ENCODE data around the gene LECT2. TPM values are rescaled to one million over a fixed set of nuclear protein-coding genes. Genes with fewer than 3 reads are reported as not detected.

The LECT2 gene
- not detected for polyA plus RNA-seq (ENCODE audit: low read depth in 6 of 6)

DNA sequence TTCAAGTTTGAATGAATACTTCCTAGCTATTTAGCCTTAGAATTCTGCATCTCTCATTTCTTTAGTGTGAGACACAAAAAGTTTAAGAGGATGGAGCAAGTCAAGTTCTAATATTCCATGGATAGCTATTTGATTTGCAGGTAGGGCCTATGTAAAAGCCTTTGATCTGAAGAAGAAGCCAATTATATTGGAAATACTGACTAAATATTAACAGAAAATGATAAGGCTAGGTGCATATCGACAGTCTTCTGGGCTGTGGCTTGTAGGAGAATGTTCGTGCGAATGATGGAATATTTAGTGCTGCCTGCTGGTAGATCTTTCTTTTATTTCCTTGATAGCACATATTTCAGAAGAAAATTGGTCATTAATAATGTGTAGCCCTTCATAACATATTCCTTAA lies at the start of gene LECT2:
Gene LECT2 (minus strand): TSS at position 85 of the 400 bp plus-strand sequence. CDS start 150 bp downstream, outside the sequence.
- no peak within 1 kb of the TSS for H3K4me3 Mint-ChIP-seq
- H3K27ac Mint-ChIP-seq, result no peak within 1 kb of the TSS

DNA sequence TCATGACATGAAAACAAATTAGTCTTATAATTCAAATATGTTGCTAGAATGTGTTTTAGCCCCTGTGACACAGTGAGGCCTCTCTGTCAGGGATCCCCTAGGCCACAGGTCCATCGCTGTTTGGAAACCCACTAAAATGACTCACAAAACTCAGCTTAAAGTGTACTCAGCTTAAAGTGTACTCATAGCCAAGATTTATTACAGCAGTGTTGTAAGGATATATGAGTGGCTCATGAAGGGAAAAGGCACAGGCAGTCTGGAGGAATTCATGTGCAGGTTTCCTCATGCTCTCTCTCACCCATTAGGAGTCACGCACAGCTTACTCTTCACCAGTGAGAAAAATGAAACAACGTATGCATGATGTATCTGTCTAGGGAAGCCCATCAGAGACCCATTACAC lies 49.7 kb upstream of the LECT2 start:
- DNase-seq, result no peak
- ATAC-seq (ENCODE audit: low read depth in 2 of 2), result no peak

More for the DNA sequence above, at the start of gene LECT2:
- H3K27me3 Mint-ChIP-seq, result peaks cover 8 to 34% (median 20%) of the 10 kb centered on the region in 3 donors
- no peak for ATAC-seq (ENCODE audit: low read depth in 2 of 2)
- no peaks in the 10 kb centered on the region for H3K36me3 Mint-ChIP-seq
- no peak for DNase-seq
- H3K4me1 Mint-ChIP-seq, result no peaks in the 10 kb centered on the region
- peaks cover 0 to 7% (median 0%) of the 10 kb centered on the region in 7 donors for H3K9me3 Mint-ChIP-seq

DNA sequence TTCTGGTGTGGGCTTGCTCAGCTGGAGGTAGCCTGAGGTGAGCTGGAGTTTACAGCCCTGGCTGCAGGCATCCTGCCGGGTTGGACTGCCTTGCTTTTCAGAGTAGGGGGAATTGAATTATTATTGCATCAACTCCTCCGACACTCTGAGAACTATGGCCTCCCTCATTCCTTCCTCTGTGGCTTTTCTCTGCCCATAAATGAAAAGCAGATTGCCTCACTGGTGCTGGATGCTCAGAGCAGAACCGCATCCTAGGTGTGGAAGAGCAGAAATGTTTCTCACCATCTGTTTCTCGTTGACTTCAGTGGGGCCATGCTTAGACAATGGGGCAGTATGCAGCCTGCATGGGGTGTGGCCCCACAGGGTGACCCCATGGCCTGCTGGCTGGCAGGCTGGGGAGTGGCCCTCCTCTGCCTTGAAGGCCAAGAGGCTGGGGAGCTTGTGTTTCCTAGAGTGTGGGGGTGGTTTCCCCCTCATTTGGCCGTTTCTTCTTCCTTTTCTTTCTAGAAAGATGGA lies 46.7 kb upstream of the LECT2 start:
- Mint-ChIP-seq H3K4me1 (no peaks in the 10 kb centered on the region), H3K9me3 (peaks cover 0 to 2% (median 0%) of the 10 kb centered on the region in 7 donors), H3K4me3 (no peak overlapping the region), H3K27me3 (peaks cover 22 to 27% (median 22%) of the 10 kb centered on the region in 3 donors), H3K27ac (no peak overlapping the region), H3K36me3 (no peaks in the 10 kb centered on the region)
- ATAC-seq (ENCODE audit: low read depth in 2 of 2), result no peak
- DNase-seq, result no peak

More for the DNA sequence above, 49.7 kb upstream of the LECT2 start:
- Mint-ChIP-seq H3K4me1 (no peaks in the 10 kb centered on the region), H3K9me3 (peaks cover 0 to 2% (median 0%) of the 10 kb centered on the region in 7 donors), H3K4me3 (no peak overlapping the region), H3K27me3 (peaks cover 14 to 26% (median 14%) of the 10 kb centered on the region in 3 donors), H3K36me3 (no peaks in the 10 kb centered on the region), H3K27ac (no peak overlapping the region)

DNA sequence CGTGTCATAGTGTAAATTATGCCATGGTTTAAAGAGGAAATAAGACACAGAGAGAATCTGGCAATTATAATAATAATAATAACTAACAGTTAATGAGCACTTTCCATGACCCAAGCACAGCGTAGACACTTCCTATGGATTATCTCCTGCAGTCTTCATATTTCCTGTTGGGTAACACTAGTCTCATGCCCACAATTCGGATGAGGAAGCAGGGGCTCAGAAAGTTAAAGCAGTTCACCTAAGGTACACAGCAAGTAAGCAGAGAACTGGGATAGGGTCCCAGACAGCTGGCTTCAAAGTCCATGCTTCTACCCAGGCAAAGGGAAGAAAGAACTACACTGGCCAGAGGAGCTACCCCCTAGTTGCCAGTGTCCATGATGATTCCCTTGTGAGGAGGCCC lies 46.1 kb upstream of the LECT2 start:
- no peak for DNase-seq
- Mint-ChIP-seq H3K4me1 (no peaks in the 10 kb centered on the region), H3K36me3 (no peaks in the 10 kb centered on the region), H3K4me3 (no peak overlapping the region), H3K27me3 (peaks cover 25 to 27% (median 26%) of the 10 kb centered on the region in 3 donors), H3K27ac (no peak overlapping the region), H3K9me3 (no peaks in the 10 kb centered on the region)
- no peak for ATAC-seq (ENCODE audit: low read depth in 2 of 2)

DNA sequence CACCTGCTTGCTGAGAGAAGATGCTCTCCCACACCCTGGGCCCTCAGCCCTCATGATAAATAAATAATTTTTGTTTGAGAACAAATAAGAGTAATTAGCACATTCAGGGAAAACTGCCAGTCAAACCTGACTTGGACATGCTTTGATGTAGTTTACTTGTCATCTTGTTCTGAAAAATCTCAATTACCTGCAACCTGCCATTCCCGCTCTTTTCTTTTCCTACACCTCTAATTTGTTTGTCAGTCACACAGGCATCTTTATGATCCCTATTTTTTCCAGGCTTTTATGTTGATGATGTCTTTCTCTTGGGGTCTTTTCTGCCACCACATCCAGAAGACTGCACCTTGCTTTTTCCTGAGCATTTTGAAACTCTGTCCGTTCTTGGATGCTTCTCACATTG lies 45.4 kb upstream of the LECT2 start:
- DNase-seq, result no peak
- Mint-ChIP-seq H3K27me3 (peaks cover 25 to 27% (median 26%) of the 10 kb centered on the region in 3 donors), H3K9me3 (peaks cover 0 to 4% (median 0%) of the 10 kb centered on the region in 7 donors), H3K4me1 (no peaks in the 10 kb centered on the region), H3K4me3 (no peak overlapping the region), H3K27ac (no peak overlapping the region), H3K36me3 (no peaks in the 10 kb centered on the region)
- ATAC-seq (ENCODE audit: low read depth in 2 of 2), result no peak

DNA sequence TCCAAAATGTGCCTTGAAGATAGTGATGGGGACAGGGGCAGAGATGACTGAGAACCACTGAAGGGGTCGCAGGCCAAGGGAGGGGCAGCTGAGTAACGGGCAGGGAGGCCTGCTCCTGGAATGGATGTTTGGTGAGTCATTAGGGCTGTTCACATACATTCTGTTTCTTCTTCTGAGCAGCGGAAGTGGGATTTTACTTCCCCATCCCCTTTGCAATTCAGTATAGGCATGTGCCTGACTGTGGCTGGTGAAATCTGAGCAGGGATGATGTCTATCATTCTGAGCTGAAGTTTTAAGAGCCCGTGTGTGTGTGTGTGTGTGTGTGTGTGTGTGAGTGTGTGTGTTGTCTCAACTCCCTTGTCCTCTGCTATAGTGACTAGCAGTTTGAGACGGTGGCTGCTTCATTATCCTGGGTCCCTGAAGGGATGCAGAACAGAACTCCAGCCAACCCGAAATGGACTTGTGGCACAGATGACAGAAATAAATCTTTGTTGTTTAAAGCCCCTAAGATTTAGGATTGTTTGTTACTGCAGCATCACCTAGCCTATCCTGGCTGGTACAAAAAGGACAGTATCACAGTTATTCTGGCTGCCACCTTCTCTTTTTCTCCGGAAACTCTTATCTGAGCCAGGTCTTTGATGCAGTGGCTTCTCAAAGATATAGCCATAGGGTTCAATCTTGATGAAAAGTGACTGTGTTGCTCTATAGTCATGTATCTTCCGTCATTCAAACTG lies 44.8 kb upstream of the LECT2 start:
- Mint-ChIP-seq H3K27ac (no peak overlapping the region), H3K36me3 (no peaks in the 10 kb centered on the region), H3K9me3 (peaks cover 0 to 8% (median 0%) of the 10 kb centered on the region in 7 donors), H3K4me1 (no peaks in the 10 kb centered on the region), H3K4me3 (no peak overlapping the region), H3K27me3 (peaks cover 27 to 29% (median 29%) of the 10 kb centered on the region in 3 donors)
- DNase-seq, result no peak
- ATAC-seq (ENCODE audit: low read depth in 2 of 2), result no peak

DNA sequence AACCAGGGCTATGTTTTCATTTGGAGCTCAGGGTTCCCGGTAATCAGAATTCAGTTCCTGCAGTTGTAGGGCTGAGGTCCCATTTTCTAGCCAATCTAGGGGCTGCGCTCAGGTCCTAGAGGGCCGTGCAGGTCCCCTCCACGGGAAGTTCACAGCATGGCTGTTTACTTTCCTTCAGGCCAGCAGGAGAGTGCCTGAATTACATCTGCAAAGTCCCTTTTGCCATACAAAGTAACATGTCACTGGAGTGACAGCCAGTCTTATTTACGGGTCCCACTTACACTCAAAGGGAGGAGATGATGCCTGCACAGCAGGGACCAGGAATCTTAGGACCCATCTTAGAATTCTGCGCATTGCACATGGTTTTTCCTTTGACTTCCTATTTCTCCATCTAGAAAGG lies 44.1 kb upstream of the LECT2 start:
- ATAC-seq (ENCODE audit: low read depth in 2 of 2) (no peak), DNase-seq (no peak)
- peaks cover 0 to 8% (median 0%) of the 10 kb centered on the region in 7 donors for H3K9me3 Mint-ChIP-seq
- H3K4me1 Mint-ChIP-seq, result no peaks in the 10 kb centered on the region
- peaks cover 27 to 30% (median 30%) of the 10 kb centered on the region in 3 donors for H3K27me3 Mint-ChIP-seq
- H3K36me3 Mint-ChIP-seq, result no peaks in the 10 kb centered on the region
- no peak overlapping the region for H3K27ac Mint-ChIP-seq
- no peak overlapping the region for H3K4me3 Mint-ChIP-seq

DNA sequence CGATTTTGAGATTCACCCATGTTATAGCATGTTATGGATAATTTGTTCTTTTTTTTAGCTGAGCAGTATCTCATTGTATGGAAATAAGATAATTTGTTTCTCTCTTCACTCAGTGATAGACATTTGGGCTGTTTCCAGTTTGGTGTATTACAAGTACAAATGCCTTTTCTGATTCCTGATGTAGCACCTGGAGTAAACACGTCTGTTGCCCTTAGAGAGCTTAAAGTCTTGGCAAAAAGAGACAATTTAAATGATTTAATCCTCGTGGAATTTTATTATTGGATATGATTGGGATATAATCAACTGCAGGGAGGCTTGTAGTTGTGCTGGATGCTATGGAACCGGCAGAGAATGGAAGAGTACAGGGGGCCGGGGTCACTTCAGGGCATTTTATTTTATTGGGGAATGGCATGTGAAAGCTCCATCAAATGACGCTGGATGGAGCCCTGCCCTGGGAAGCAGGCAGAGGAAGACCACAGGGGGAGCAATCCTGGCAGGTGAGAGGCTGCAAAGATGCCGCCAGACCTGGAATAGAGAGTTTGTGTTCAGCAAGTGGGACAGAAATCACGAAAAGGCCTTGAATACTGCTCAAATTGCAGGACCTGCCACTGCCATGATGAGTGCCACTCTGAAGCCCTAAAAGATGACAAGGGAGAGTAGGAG lies 43.0 kb upstream of the LECT2 start:
- peaks cover 27 to 30% (median 30%) of the 10 kb centered on the region in 3 donors for H3K27me3 Mint-ChIP-seq
- no peak for ATAC-seq (ENCODE audit: low read depth in 2 of 2)
- H3K36me3 Mint-ChIP-seq, result no peaks in the 10 kb centered on the region

DNA sequence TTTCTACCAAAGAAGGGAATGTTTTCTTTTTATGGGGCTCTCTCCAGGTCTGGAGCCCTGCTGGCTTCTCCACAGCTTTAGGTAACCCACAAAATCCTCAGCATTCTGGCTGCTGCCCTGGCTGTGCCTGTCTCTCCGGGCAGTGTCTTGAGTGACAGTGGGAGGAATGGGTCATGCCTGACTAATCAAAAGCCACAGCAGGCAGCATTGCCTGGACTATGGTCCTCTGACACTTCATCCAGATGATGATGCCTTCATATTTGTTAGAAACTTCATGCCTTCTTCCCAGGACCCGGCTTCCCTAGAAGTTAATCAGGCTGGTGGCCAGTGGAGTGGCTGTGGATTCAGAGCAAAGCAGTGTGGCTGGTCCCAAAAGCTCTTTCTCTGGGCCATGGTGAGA lies 41.8 kb upstream of the LECT2 start:
- Mint-ChIP-seq H3K4me1 (no peaks in the 10 kb centered on the region), H3K9me3 (peaks cover 0 to 8% (median 0%) of the 10 kb centered on the region in 7 donors), H3K4me3 (no peak overlapping the region), H3K27me3 (peaks cover 21 to 30% (median 29%) of the 10 kb centered on the region in 3 donors), H3K36me3 (no peaks in the 10 kb centered on the region), H3K27ac (no peak overlapping the region)
- DNase-seq (no peak), ATAC-seq (ENCODE audit: low read depth in 2 of 2) (no peak)

More for the DNA sequence above, 43.0 kb upstream of the LECT2 start:
- no peaks in the 10 kb centered on the region for H3K4me1 Mint-ChIP-seq
- H3K27ac Mint-ChIP-seq, result no peak overlapping the region
- peaks cover 0 to 8% (median 0%) of the 10 kb centered on the region in 7 donors for H3K9me3 Mint-ChIP-seq
- H3K4me3 Mint-ChIP-seq, result no peak overlapping the region
- DNase-seq, result no peak

DNA sequence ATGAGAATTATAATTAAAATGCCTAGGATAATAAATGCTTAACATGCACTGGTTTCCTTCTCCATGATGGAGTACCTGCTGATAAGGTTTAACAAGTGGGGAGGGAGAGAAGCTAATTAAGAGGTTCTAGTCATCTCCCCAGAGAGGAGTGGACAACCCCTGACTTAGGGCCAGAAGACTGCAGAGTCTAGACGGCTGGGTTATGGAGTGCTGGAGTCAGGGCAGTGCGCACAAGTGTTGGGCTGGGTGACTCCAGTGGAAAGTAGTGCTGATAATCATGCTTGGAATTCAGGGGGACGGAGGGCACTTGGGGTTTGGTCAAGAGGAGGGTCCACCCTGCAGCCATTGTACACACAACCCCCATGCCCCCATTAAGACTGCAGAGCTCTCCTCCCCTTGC lies 41.2 kb upstream of the LECT2 start:
- no peak overlapping the region for H3K4me3 Mint-ChIP-seq
- no peaks in the 10 kb centered on the region for H3K4me1 Mint-ChIP-seq
- peaks cover 19 to 30% (median 29%) of the 10 kb centered on the region in 3 donors for H3K27me3 Mint-ChIP-seq
- peaks cover 0 to 8% (median 0%) of the 10 kb centered on the region in 7 donors for H3K9me3 Mint-ChIP-seq
- DNase-seq, result no peak
- H3K27ac Mint-ChIP-seq, result no peak overlapping the region
- no peaks in the 10 kb centered on the region for H3K36me3 Mint-ChIP-seq
- no peak for ATAC-seq (ENCODE audit: low read depth in 2 of 2)

DNA sequence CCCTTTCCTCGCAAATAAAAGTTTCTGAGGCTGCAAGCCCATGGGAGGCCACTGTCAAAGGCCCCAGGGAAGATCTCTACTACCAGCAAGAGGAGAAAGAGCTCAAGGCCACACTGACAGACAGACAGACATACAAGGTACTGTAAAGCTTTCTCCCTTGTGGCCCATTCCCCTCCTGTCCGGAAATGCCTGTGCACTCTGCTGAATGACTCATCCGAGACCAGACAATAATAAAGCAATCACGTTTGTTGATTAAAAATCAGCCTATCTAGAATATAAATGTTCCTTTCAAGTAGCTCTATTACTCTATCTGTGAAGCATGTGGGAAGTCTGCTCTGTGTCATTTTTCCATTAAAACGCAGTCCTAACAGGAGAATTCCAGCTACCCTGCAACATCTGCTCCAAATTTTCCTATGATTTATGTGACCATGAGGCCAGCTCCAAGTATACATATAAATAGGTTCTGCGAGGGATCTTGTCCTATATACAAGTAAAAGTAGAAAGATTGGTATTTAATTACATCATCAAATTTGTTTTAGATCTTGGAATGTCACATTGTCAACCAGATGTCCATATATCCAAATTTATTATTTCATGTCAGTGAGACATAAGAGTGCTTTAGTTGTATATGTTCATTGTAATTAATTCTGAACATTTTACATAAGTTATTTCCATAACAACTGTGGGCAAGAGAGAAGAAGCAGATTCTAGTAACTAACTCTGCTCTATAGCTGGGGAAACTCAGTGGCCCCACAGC lies 39.3 kb upstream of the LECT2 start:
- ATAC-seq (ENCODE audit: low read depth in 2 of 2) (no peak), DNase-seq (no peak)
- no peak overlapping the region for H3K27ac Mint-ChIP-seq
- H3K27me3 Mint-ChIP-seq, result peaks cover 23 to 42% (median 25%) of the 10 kb centered on the region in 3 donors
- no peaks in the 10 kb centered on the region for H3K4me1 Mint-ChIP-seq
- H3K9me3 Mint-ChIP-seq, result peaks cover 0 to 8% (median 2%) of the 10 kb centered on the region in 7 donors
- H3K36me3 Mint-ChIP-seq, result no peaks in the 10 kb centered on the region
- H3K4me3 Mint-ChIP-seq, result no peak overlapping the region

DNA sequence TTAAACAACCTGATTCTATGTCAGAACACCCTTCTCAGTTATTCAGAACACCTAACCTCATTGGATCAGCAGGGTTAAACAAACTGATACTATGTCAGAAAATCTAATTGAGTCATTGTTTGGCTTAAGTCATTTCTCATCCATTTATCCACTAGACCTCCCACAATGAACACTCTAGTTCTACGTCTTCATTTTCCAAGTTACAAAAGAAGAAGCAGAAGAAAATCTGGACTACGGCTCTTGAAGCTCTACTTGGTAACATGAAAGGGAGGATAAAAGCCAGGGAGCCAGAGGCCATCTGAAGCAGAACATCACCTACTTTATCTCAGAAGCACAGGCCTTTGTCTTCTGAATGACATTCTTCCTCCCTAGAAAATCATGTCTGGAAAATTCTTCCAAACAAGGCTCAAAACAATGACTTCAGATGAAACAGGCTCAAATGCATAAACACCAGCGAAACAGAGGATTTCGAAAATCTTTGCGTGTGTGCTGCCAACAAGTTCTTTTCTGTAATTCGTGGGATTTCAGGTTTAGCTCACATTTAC lies 38.6 kb upstream of the LECT2 start:
- H3K4me3 Mint-ChIP-seq, result no peak overlapping the region
- peaks cover 0 to 8% (median 2%) of the 10 kb centered on the region in 7 donors for H3K9me3 Mint-ChIP-seq
- no peaks in the 10 kb centered on the region for H3K4me1 Mint-ChIP-seq
- peaks cover 24 to 44% (median 31%) of the 10 kb centered on the region in 3 donors for H3K27me3 Mint-ChIP-seq
- H3K36me3 Mint-ChIP-seq, result no peaks in the 10 kb centered on the region
- ATAC-seq (ENCODE audit: low read depth in 2 of 2) (no peak), DNase-seq (no peak)
- H3K27ac Mint-ChIP-seq, result no peak overlapping the region

DNA sequence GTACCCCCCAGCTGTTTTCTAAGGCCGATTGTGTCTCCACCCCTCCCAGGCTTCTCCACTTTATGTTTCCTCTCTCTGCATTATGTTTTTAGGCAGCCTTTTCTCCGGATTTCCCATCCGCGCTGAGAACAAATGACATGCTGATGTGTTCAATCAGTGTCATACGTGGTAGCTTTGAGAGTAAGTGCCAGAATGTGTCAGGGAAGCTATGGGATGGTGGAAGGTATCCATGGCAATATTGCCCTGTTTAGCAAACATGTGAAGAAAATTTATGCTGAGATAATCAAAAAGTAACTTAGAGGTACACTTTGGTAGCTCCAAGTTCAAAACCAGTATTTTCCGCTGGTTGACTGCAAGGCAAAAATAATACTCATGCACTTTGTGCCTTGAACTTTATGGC lies 36.6 kb upstream of the LECT2 start:
- Mint-ChIP-seq H3K27me3 (peaks cover 24 to 29% (median 25%) of the 10 kb centered on the region in 3 donors), H3K27ac (no peak overlapping the region), H3K9me3 (peaks cover 0 to 8% (median 2%) of the 10 kb centered on the region in 7 donors), H3K4me3 (no peak overlapping the region), H3K4me1 (no peaks in the 10 kb centered on the region), H3K36me3 (no peaks in the 10 kb centered on the region)
- ATAC-seq (ENCODE audit: low read depth in 2 of 2) (no peak), DNase-seq (no peak)
